HepG2 (cell line): ENCODE data around the gene CRTAC1. TPM values are rescaled to one million over a fixed set of nuclear protein-coding genes. Genes with fewer than 3 reads are reported as not detected.

Experiments used
- ATAC-seq: fragments of 200-7000 bp; cut with Tn5 transposase; 3 replicates; pipeline ENCODE4 v1.9.1; 2020; ENCODE audit warnings: mild to moderate bottlenecking, moderate library complexity
- BruUV-seq: library from RNA; stranded (reverse); fragments of 400-500 nt; replicated peaks from 2 replicates; lab custom pipeline; 2021; lab: Mats Ljungman, UMichigan
- CTCF ChIA-PET: fragments of 300-600 bp; formaldehyde crosslinking; extraction: SDS; loops from one replicate; lab custom pipeline; 2021; ENCODE audit warnings: low total read pairs, inconsistent platforms, low intra/inter-chr PET ratio; lab: Yijun Ruan, JAX
- POLR2A ChIA-PET: fragments of 350-600 bp; sonication (Branson Sonifier 250); formaldehyde crosslinking; loops from one replicate; lab custom pipeline; 2020; ENCODE audit warnings: antibody characterized with exemption, inconsistent platforms; lab: Yijun Ruan, JAX
- DNase-seq: peaks from one replicate; pipeline ENCODE4 v3.0.0-alpha.2; 2015; ENCODE audit warnings: low spot score
- FAIRE-seq: peaks from 3 replicates; lab custom pipeline; 2011; peaks lifted over from hg19 to GRCh38; lab: Jason Lieb, UNC
- H2AFZ ChIP-seq: one replicate; pipeline ENCODE4 v1.6.1; 2011; ENCODE audit warnings: low read length, inconsistent platforms
- H3K27ac ChIP-seq: fragments of 300-600 bp; 3 replicates; pipeline ENCODE4 v1.8.0; 2011; ENCODE audit warnings: mixed run types, mild to moderate bottlenecking, mixed read lengths, low read length, inconsistent platforms; ENCODE audit not compliant: insufficient read depth; ENCODE audit errors: extremely low read length
- H3K27me3 ChIP-seq, 2 experiments: fragments of 200-600 bp in 1 of 2; 2 replicates in 1 of 2; 3 replicates in 1 of 2; pipeline versions ENCODE4 v1.6.0 to v1.8.0; 2011; ENCODE audit warnings: low read length in 2 of 2, mild to moderate bottlenecking in 2 of 2, moderate library complexity in 2 of 2, inconsistent platforms in 1 of 2; ENCODE audit not compliant: insufficient read depth in 2 of 2, control insufficient read depth in 1 of 2
- H3K36me3 ChIP-seq, 2 experiments: fragments of 200-600 bp in 1 of 2; replicated peaks in 1 of 2; 2 replicates in 1 of 2; 3 replicates in 1 of 2; pipeline versions ENCODE4 v1.5.1 to v1.8.0; 2011; ENCODE audit warnings: low read length in 2 of 2, inconsistent platforms in 1 of 2; ENCODE audit not compliant: insufficient read depth in 2 of 2, control insufficient read depth in 1 of 2
- H3K4me1 ChIP-seq: 2 replicates; pipeline ENCODE4 v1.5.1; 2012; ENCODE audit warnings: low read length, inconsistent platforms; ENCODE audit not compliant: insufficient read depth
- H3K4me2 ChIP-seq: 2 replicates; pipeline ENCODE4 v1.6.0; 2011; ENCODE audit warnings: low read depth, low read length, inconsistent platforms
- H3K4me3 ChIP-seq, 3 experiments: fragments of 200-600 bp in 1 of 3; sonication (generic), shearing (Covaris generic) in 1 of 3; replicated peaks in 1 of 3; 2 replicates each; pipeline ENCODE4 v1.5.1; 2011 to 2016; ENCODE audit warnings: low read length in 3 of 3, inconsistent platforms in 2 of 3, low read depth in 2 of 3, mild to moderate bottlenecking in 2 of 3, control low read depth in 1 of 3, mixed read lengths in 1 of 3; ENCODE audit not compliant: insufficient read depth in 1 of 3
- H3K79me2 ChIP-seq: one replicate; pipeline ENCODE4 v1.6.1; 2011; ENCODE audit warnings: low read length, inconsistent platforms; ENCODE audit not compliant: insufficient read depth
- H3K9ac ChIP-seq: 2 replicates; pipeline ENCODE4 v1.6.0; 2011; ENCODE audit warnings: mild to moderate bottlenecking, low read depth, low read length, inconsistent platforms; ENCODE audit not compliant: insufficient read depth
- H3K9me3 ChIP-seq: 2 replicates; pipeline ENCODE4 v1.5.1; 2012; ENCODE audit warnings: mild to moderate bottlenecking, low read length
- H4K20me1 ChIP-seq: 2 replicates; pipeline ENCODE4 v1.6.0; 2011; ENCODE audit warnings: inconsistent platforms, mild to moderate bottlenecking, low read length, moderate library complexity; ENCODE audit not compliant: insufficient read depth
- ELF4 ChIP-seq: sonication (generic); formaldehyde crosslinking; IDR thresholded peaks from 2 replicates; pipeline ENCODE4 v1.5.0; 2020; ENCODE audit warnings: missing genetic modification reagents, mild to moderate bottlenecking, moderate library complexity, borderline replicate concordance
- GZF1 ChIP-seq: sonication (generic); formaldehyde crosslinking; IDR thresholded peaks from 2 replicates; pipeline ENCODE4 v1.5.1; 2020; ENCODE audit warnings: mild to moderate bottlenecking, missing genetic modification reagents
- HNF4G ChIP-seq, 2 experiments: sonication (generic) in 1 of 2; formaldehyde crosslinking in 1 of 2; IDR thresholded peaks; 2 replicates each; pipeline versions ENCODE4 v1.4.0 to v1.6.1; 2011 to 2020; ENCODE audit warnings: borderline replicate concordance in 2 of 2, low read depth in 2 of 2, mild to moderate bottlenecking in 2 of 2, low read length in 1 of 2, missing genetic modification reagents in 1 of 2, moderate library complexity in 1 of 2
- NAIF1 ChIP-seq: sonication (generic); formaldehyde crosslinking; IDR thresholded peaks from 2 replicates; pipeline ENCODE4 v1.5.0; 2020; ENCODE audit warnings: mild to moderate bottlenecking, missing genetic modification reagents, borderline replicate concordance
- POGZ ChIP-seq: sonication (generic); formaldehyde crosslinking; IDR thresholded peaks from 2 replicates; pipeline ENCODE4 v1.4.0; 2020; ENCODE audit warnings: mild to moderate bottlenecking, missing genetic modification reagents
- PRDM4 ChIP-seq: sonication (generic); formaldehyde crosslinking; IDR thresholded peaks from 2 replicates; pipeline ENCODE4 v1.9.0; 2021; ENCODE audit warnings: missing genetic modification reagents, borderline replicate concordance
- SOX13 ChIP-seq, 3 experiments: fragments of 450-650 bp in 1 of 3; sonication (generic) in 1 of 3; formaldehyde crosslinking in 1 of 3; IDR thresholded peaks in 2 of 3; conservative IDR thresholded peaks in 1 of 3; 2 replicates each; pipeline versions ENCODE4 v1.5.0 to v1.6.1; 2016 to 2020; ENCODE audit warnings: antibody characterized with exemption in 1 of 3, mild to moderate bottlenecking in 1 of 3, missing compliant biosample characterization in 1 of 3, missing genetic modification reagents in 1 of 3, moderate library complexity in 1 of 3
- SP1 ChIP-seq, 2 experiments: fragments of 450-650 bp in 1 of 2; sonication (generic) in 1 of 2; formaldehyde crosslinking in 1 of 2; IDR thresholded peaks; 2 replicates each; pipeline versions ENCODE4 v1.4.0 to v1.6.1; 2016 to 2020; ENCODE audit warnings: missing genetic modification reagents in 1 of 2
- TGIF2 ChIP-seq: IDR thresholded peaks from 2 replicates; pipeline ENCODE4 v1.6.1; 2016; ENCODE audit warnings: control low read depth, missing compliant biosample characterization
- THRA ChIP-seq: sonication (generic); formaldehyde crosslinking; IDR thresholded peaks from 2 replicates; pipeline ENCODE4 v1.4.0; 2020; ENCODE audit warnings: missing genetic modification reagents, borderline replicate concordance
- ZNF292 ChIP-seq: sonication (generic); formaldehyde crosslinking; IDR thresholded peaks from 2 replicates; pipeline ENCODE4 v1.8.1; 2022; ENCODE audit warnings: mild to moderate bottlenecking, low read depth, missing genetic modification reagents, borderline replicate concordance
- ZNF468 ChIP-seq: sonication (generic); formaldehyde crosslinking; IDR thresholded peaks from 2 replicates; pipeline ENCODE4 v1.8.0; 2022; ENCODE audit warnings: mild to moderate bottlenecking, moderate library complexity, missing genetic modification reagents
- ZNF720 ChIP-seq: sonication (generic); formaldehyde crosslinking; IDR thresholded peaks from 2 replicates; pipeline ENCODE4 v1.4.0; 2020; ENCODE audit warnings: missing genetic modification reagents
- ZNF773 ChIP-seq: sonication (generic); formaldehyde crosslinking; IDR thresholded peaks from 2 replicates; pipeline ENCODE4 v1.4.0; 2020; ENCODE audit warnings: missing genetic modification reagents, borderline replicate concordance
- WGBS: methylation state at CpG from one replicate; pipeline ENCODE4 v1.1.6; 2017; ENCODE audit warnings: low lambda C conversion rate; 5-methylcytosine and 5-hydroxymethylcytosine counted together
- in situ Hi-C: cut with HindIII; loops from 2 replicates; pipeline ENCODE4 v1.10.0; 2017; ENCODE audit warnings: low pct_unique_long_range_greater_than_20kb; ENCODE audit not compliant: extremely low pct_ligation_motif_present
- intact Hi-C: fragments of 100-400 bp; cut with micrococcal nuclease; formaldehyde crosslinking; loops from one replicate; pipeline ENCODE4 v1.10.0; 2022; ENCODE audit not compliant: unreplicated experiment
- polyA plus RNA-seq, 8 experiments: library from polyadenylated mRNA; depleted of rRNA in 3 of 8; stranded (reverse) in 7 of 8; unstranded in 1 of 8; fragments of >200 nt; fragmentation: Illumina TruSeq in 4 of 8; extraction: Trizol in 4 of 8; gene quantifications; 2 replicates each; pipeline versions ENCODE4 v1.2.1 to v1.2.3, GENCODE V29; 2011 to 2016; ENCODE audit warnings: low read depth in 4 of 8, missing spikeins in 1 of 8, mixed read lengths in 1 of 8; ENCODE audit not compliant: insufficient read depth in 1 of 8
- total RNA-seq, 5 experiments: library from RNA; depleted of rRNA; stranded (reverse); fragments of >200 nt; fragmentation: Illumina TruSeq; extraction: Trizol; gene quantifications; 2 replicates each; pipeline ENCODE4 v1.2.3, GENCODE V29; 2016; ENCODE audit warnings: low read depth in 1 of 5
- TF ChIP-seq, protein P1 (sequence below): sonication (generic); formaldehyde crosslinking; IDR thresholded peaks from 2 replicates; pipeline ENCODE4 v1.4.0; 2020; ENCODE audit warnings: missing genetic modification reagents
- TF ChIP-seq, protein P2 (sequence below): sonication (generic); formaldehyde crosslinking; IDR thresholded peaks from 2 replicates; pipeline ENCODE4 v1.4.0; 2020; ENCODE audit warnings: low read depth, mild to moderate bottlenecking, missing genetic modification reagents

The CRTAC1 gene
- total and polyA plus RNA-seq, 2 of the 13 experiments (the other 11 are each of a cell fraction or from before 2014, with no cell fraction given), result not detected

DNA sequence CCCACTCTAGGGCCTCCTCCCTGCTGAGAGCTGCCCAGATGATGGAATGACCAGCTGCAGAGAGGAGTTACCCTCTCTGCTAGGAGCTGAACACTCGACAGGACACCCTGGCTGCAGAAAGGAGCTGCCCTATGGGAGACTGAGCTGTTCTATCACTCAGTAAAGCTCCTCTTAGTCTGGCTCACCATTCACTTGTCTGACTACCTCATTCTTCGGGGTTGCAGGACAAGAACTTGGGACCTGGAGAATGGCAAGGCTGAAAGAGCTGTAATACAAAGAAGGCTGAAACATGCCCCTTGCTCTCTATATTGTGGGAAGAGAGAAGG is 30.5 kb downstream of the CRTAC1 start:
- intact Hi-C loops (no loop called here), in situ Hi-C loops (no loop called here)
- H3K4me2 ChIP-seq, result no peak overlapping the region
- H3K9ac ChIP-seq, result no peak overlapping the region
- no peaks in the 10 kb centered on the region for H3K79me2 ChIP-seq
- ATAC-seq (no peak), DNase-seq (no peak), FAIRE-seq (no peak)
- 0% methylated on average over 2 of the region's 2 CpGs for WGBS
- peaks cover 11% of the 10 kb centered on the region; the same call in 1 of the 2 replicates for H3K4me1 ChIP-seq
- H4K20me1 ChIP-seq, result no peaks in the 10 kb centered on the region
- POLR2A ChIA-PET, result no interaction called here
- CTCF ChIA-PET, result no interaction called here
- no TSS peak for BruUV-seq
- H3K4me3 ChIP-seq, result no peak overlapping the region
- no peaks in the 10 kb centered on the region; a peak in 1 of 5 replicates for H3K27me3 ChIP-seq
- peaks cover 4% of the 10 kb centered on the region; the same call in 1 of the 2 replicates for H3K9me3 ChIP-seq
- H3K36me3 ChIP-seq, result no peaks in the 10 kb centered on the region
- no peak overlapping the region for H3K27ac ChIP-seq
- H2AFZ ChIP-seq, result no peak overlapping the region
- TF ChIP-seq PRDM4 (CRISPR knock-in tag) (no peak), POGZ (CRISPR knock-in tag) (no peak), ZNF720 (CRISPR knock-in tag) (no peak), GZF1 (CRISPR knock-in tag) (no peak), ELF4 (CRISPR knock-in tag) (no peak), ZNF292 (no peak), SOX13 (IDR thresholded peaks at IDR 0.05) (no peak), SOX13 (CRISPR knock-in tag; conservative IDR thresholded peaks at IDR 0.05 in 1 of 2, IDR thresholded peaks at IDR 0.05 in 1 of 2) (no peak), NAIF1 (CRISPR knock-in tag) (no peak), THRA (CRISPR knock-in tag) (no peak), ZNF468 (no peak), SP1 (IDR thresholded peaks at IDR 0.05) (no peak), SP1 (CRISPR knock-in tag; IDR thresholded peaks at IDR 0.05) (no peak), ZNF773 (CRISPR knock-in tag) (no peak), TGIF2 (no peak), HNF4G (IDR thresholded peaks at IDR 0.05; ENCODE audit: borderline replicate concordance, low read depth, low read length) (no peak), HNF4G (CRISPR knock-in tag; IDR thresholded peaks at IDR 0.05; ENCODE audit: borderline replicate concordance, low read depth) (no peak)
- TF ChIP-seq, protein P1, sequence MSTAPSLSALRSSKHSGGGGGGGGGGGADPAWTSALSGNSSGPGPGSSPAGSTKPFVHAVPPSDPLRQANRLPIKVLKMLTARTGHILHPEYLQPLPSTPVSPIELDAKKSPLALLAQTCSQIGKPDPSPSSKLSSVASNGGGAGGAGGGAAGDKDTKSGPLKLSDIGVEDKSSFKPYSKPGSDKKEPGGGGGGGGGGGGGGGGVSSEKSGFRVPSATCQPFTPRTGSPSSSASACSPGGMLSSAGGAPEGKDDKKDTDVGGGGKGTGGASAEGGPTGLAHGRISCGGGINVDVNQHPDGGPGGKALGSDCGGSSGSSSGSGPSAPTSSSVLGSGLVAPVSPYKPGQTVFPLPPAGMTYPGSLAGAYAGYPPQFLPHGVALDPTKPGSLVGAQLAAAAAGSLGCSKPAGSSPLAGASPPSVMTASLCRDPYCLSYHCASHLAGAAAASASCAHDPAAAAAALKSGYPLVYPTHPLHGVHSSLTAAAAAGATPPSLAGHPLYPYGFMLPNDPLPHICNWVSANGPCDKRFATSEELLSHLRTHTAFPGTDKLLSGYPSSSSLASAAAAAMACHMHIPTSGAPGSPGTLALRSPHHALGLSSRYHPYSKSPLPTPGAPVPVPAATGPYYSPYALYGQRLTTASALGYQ (CRISPR knock-in tag), result no peak
- TF ChIP-seq, protein P2, sequence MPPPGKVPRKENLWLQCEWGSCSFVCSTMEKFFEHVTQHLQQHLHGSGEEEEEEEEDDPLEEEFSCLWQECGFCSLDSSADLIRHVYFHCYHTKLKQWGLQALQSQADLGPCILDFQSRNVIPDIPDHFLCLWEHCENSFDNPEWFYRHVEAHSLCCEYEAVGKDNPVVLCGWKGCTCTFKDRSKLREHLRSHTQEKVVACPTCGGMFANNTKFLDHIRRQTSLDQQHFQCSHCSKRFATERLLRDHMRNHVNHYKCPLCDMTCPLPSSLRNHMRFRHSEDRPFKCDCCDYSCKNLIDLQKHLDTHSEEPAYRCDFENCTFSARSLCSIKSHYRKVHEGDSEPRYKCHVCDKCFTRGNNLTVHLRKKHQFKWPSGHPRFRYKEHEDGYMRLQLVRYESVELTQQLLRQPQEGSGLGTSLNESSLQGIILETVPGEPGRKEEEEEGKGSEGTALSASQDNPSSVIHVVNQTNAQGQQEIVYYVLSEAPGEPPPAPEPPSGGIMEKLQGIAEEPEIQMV (CRISPR knock-in tag), result no peak
